ENCODE results near the gene TANK.

Gene TANK

DNA sequence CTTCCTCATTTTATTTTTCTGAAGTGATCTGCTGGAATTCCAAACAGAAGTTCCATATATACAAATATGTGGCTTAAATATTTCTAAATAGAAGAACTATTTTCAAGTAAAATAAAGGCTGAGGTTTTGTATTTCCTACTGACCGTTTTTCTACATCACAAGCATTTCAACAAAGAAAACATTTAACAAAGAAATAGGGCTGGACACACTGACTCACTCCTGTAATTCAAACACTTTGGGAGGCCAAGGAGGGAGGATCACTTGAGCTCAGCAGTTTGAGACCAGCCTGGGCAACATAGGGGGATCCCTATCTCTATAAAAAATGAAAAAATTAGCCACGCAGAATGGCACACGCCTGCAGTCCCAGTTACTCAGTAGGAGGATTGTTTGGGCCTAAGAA lies 44.6 kb downstream of the TANK start:
- no peak overlapping the region for H3K27ac ChIP-seq (ENCODE audit: low read depth, low read length)
- H3K79me2 ChIP-seq (ENCODE audit: control insufficient read depth, insufficient read depth, low read length, unreplicated experiment), result peaks cover 9% of the 10 kb centered on the region
- H3K36me3 ChIP-seq (ENCODE audit: insufficient read depth, low read length), result peaks cover 24% of the 10 kb centered on the region
- H3K27me3 ChIP-seq (ENCODE audit: insufficient read depth, low read length), result no peaks in the 10 kb centered on the region
- H3K4me1 ChIP-seq (ENCODE audit: control insufficient read depth, insufficient read depth, low read length, unreplicated experiment), result peaks cover 29% of the 10 kb centered on the region
- H2AFZ ChIP-seq (ENCODE audit: low read length, unreplicated experiment), result no peak overlapping the region
- no peak overlapping the region for H3K4me3 ChIP-seq (ENCODE audit: low read depth, low read length)

DNA sequence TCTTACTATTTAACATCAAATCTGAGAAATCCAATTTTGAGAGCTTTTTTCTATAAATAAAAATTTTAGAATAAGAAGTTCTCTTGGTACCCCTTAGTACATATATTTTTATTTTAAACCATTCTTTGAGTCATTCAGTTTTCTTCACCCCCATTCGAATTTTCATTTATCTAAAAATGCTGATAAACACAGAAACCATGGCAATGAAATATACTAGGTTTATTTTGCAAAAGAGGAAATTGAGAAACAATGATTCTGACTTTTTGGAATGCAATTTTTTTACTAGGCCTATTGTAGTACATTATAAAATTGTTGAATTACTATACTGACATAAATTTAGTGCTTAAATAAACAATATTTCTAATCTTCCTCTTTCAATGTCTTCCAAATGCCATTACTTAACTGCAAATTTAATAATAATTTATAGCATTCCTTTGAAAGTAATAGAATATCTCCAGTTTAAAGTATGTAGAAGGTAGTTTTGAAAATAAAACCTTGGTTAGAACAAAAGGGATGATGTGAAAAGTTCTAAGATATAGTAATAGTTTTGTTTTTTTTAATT lies 46.3 kb downstream of the TANK start:
- H3K79me2 ChIP-seq (ENCODE audit: control insufficient read depth, insufficient read depth, low read length, unreplicated experiment), result peaks cover 3% of the 10 kb centered on the region
- peaks cover 27% of the 10 kb centered on the region for H3K36me3 ChIP-seq (ENCODE audit: insufficient read depth, low read length)
- H3K27me3 ChIP-seq (ENCODE audit: insufficient read depth, low read length), result no peaks in the 10 kb centered on the region
- H3K4me1 ChIP-seq (ENCODE audit: control insufficient read depth, insufficient read depth, low read length, unreplicated experiment), result peaks cover 29% of the 10 kb centered on the region
- peak overlapping the region; percentile 82 for H3K27ac ChIP-seq (ENCODE audit: low read depth, low read length)
- H2AFZ ChIP-seq (ENCODE audit: low read length, unreplicated experiment), result no peak overlapping the region
- H3K4me3 ChIP-seq (ENCODE audit: low read depth, low read length), result no peak overlapping the region

DNA sequence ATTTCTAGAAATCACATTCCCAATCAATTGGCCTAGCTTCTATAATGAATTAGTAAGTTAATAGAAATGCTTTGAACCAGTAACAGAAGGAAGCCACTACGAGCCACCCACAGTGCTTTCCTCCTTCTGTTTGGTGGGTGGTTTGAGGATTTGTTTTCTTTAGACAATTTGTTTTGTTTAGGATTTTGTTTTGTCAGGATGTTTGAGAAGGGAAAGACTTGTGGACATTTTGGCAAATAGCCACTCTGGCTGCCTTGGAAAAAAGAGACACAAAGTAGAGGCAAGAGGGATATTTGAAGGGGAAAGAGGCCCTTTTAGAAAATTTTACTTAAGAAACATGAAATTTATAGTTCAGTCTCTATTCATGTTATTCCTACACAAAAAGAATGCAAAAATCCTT lies 47.7 kb downstream of the TANK start:
- Histone ChIP-seq H3K4me3 (ENCODE audit: low read depth, low read length) (no peak overlapping the region), H3K79me2 (ENCODE audit: control insufficient read depth, insufficient read depth, low read length, unreplicated experiment) (no peaks in the 10 kb centered on the region), H3K36me3 (ENCODE audit: insufficient read depth, low read length) (peaks cover 36% of the 10 kb centered on the region), H3K4me1 (ENCODE audit: control insufficient read depth, insufficient read depth, low read length, unreplicated experiment) (peaks cover 29% of the 10 kb centered on the region), H3K27ac (ENCODE audit: low read depth, low read length) (peak overlapping the region; percentile 82), H3K27me3 (ENCODE audit: insufficient read depth, low read length) (no peaks in the 10 kb centered on the region), H2AFZ (ENCODE audit: low read length, unreplicated experiment) (no peak overlapping the region)

DNA sequence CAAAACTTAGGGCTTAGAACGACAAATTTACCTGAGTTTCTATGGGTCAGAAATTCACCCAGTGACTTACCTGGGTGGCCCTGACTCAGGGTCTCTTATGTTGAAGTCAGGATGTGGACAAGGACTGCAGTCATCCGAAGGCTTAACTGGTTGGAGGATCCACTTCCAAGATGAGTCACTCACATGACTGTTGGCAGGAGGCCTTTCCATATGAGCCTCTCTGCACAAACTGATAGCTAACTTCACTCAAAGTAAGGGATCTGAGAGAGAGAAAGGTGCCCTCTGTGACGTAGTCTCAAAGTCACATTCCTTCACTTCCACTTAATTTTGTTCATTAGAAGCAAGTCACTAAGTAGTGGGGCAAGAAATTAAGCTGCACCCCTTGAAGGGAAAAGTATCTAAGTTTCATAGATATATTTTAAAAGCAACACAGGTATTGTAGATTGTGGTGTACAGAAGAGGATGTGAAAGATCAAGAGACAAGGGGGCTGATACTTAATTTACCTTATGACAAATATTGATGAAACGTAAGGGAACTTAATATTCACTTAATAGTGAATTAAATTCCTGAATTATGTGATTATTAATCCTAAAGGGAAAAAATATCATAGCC lies 48.4 kb downstream of the TANK start:
- Histone ChIP-seq H3K27me3 (ENCODE audit: insufficient read depth, low read length) (no peaks in the 10 kb centered on the region), H3K4me3 (ENCODE audit: low read depth, low read length) (no peak overlapping the region), H3K4me1 (ENCODE audit: control insufficient read depth, insufficient read depth, low read length, unreplicated experiment) (peaks cover 29% of the 10 kb centered on the region), H3K27ac (ENCODE audit: low read depth, low read length) (peak overlapping the region; percentile 82), H3K36me3 (ENCODE audit: insufficient read depth, low read length) (peaks cover 34% of the 10 kb centered on the region), H3K79me2 (ENCODE audit: control insufficient read depth, insufficient read depth, low read length, unreplicated experiment) (no peaks in the 10 kb centered on the region), H2AFZ (ENCODE audit: low read length, unreplicated experiment) (no peak overlapping the region)

DNA sequence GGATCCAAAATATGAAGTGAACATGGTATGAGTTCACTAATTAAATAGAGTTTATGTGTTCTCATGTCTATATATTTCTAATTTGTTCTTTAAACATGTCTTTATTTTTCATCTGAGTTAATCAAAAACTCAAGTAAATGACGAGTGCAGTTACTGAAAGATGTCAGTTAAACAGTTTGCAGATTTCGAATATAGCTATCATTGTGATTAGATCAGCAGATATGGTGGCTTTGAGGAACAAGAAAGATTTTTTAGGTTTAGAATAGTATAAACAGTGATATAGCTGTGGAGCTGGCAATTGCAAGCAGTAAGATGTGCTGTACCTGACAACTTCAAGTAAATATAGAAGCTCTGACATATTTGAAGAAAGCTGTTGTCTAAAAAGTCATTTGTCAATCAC lies 49.7 kb downstream of the TANK start:
- Histone ChIP-seq H3K79me2 (ENCODE audit: control insufficient read depth, insufficient read depth, low read length, unreplicated experiment) (no peaks in the 10 kb centered on the region), H2AFZ (ENCODE audit: low read length, unreplicated experiment) (no peak overlapping the region), H3K27ac (ENCODE audit: low read depth, low read length) (no peak overlapping the region), H3K27me3 (ENCODE audit: insufficient read depth, low read length) (no peaks in the 10 kb centered on the region), H3K36me3 (ENCODE audit: insufficient read depth, low read length) (peaks cover 31% of the 10 kb centered on the region), H3K4me1 (ENCODE audit: control insufficient read depth, insufficient read depth, low read length, unreplicated experiment) (peaks cover 29% of the 10 kb centered on the region), H3K4me3 (ENCODE audit: low read depth, low read length) (no peak overlapping the region)

DNA sequence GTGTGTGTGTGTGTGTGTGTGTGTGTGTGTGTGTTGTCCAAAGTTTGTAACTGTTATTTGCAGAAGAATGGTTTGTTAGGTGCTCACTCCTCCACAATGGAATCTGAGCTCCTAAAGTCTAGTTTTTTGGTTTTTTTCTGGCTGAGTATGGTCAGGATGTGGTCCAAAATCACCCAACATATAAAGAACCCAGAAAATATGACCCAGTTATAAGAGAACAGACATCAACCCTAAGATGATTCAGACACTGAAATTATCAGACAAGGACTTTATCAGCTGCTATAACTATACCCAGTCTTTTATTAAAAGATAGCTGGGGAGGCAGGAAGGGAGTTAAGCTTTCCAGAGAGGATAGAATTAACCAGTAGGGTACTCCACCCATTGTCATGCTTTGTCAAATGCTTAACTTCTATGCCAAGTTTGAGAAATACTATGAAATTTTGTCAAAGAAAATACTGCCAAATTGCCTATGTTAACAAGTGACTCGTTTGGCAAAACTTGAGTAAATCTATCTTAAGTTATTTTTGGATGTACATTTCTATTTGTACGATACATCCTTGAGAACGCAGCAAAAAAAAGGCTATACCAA lies 57.5 kb downstream of the TANK start:
- H3K4me3 ChIP-seq (ENCODE audit: low read depth, low read length), result no peak overlapping the region
- H3K27me3 ChIP-seq (ENCODE audit: insufficient read depth, low read length), result no peaks in the 10 kb centered on the region
- H3K36me3 ChIP-seq (ENCODE audit: insufficient read depth, low read length), result peaks cover 17% of the 10 kb centered on the region
- H3K4me1 ChIP-seq (ENCODE audit: control insufficient read depth, insufficient read depth, low read length, unreplicated experiment), result no peaks in the 10 kb centered on the region
- H2AFZ ChIP-seq (ENCODE audit: low read length, unreplicated experiment), result no peak overlapping the region
- H3K79me2 ChIP-seq (ENCODE audit: control insufficient read depth, insufficient read depth, low read length, unreplicated experiment), result no peaks in the 10 kb centered on the region
- H3K27ac ChIP-seq (ENCODE audit: low read depth, low read length), result no peak overlapping the region

DNA sequence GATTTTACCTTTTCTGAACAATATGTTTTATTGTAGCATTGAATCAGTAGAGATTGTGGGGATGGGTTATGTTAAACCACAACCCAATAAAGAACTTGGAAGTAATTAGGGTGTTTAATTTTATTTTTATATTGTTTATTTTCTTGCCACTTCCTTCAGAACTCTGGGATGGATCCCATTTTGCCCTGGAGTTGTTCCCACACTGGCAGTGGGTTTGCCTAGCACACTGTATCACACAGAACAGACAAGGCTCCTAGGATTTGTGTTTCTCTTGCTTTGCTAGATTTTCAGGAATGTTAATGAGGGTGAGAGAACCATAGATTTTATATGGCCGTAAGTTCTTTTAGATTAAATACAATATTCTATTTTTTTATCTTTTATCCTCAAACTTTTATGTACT lies 59.0 kb downstream of the TANK start:
- peaks cover 6% of the 10 kb centered on the region for H3K36me3 ChIP-seq (ENCODE audit: insufficient read depth, low read length)
- H3K27ac ChIP-seq (ENCODE audit: low read depth, low read length), result no peak overlapping the region
- H3K27me3 ChIP-seq (ENCODE audit: insufficient read depth, low read length), result no peaks in the 10 kb centered on the region
- no peaks in the 10 kb centered on the region for H3K4me1 ChIP-seq (ENCODE audit: control insufficient read depth, insufficient read depth, low read length, unreplicated experiment)
- H3K4me3 ChIP-seq (ENCODE audit: low read depth, low read length), result no peak overlapping the region
- H2AFZ ChIP-seq (ENCODE audit: low read length, unreplicated experiment), result no peak overlapping the region
- H3K79me2 ChIP-seq (ENCODE audit: control insufficient read depth, insufficient read depth, low read length, unreplicated experiment), result no peaks in the 10 kb centered on the region

DNA sequence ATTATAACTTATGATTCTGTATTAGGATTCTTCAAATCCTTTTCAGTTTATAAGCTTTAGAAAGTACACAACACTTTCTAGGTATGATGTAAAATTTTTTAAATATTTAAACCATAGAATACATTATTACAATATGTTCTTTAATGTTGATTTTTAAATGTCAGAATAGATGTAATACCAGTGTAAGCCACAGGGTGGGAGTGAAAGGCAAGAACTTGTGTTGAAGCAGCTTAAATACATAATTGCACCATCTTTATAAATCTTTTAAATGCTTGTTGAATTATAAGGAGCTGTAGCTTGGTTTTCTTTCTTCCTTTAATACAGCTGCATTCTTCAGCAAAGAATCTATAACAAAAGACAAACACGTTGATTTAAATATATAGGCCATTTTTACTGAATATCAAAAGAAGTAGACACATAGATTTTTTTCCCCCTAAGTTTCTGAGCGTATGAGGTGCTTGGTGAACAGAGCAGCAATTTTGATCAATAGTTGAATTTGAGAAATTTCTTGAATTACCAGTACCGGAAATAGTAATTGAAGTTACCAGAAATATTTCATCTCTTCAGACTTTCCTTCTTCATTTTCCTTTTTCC lies 63.0 kb downstream of the TANK start:
- no peak overlapping the region for H3K27ac ChIP-seq (ENCODE audit: low read depth, low read length)
- H3K4me1 ChIP-seq (ENCODE audit: control insufficient read depth, insufficient read depth, low read length, unreplicated experiment), result peaks cover 4% of the 10 kb centered on the region
- H2AFZ ChIP-seq (ENCODE audit: low read length, unreplicated experiment), result no peak overlapping the region
- H3K4me3 ChIP-seq (ENCODE audit: low read depth, low read length), result no peak overlapping the region
- no peaks in the 10 kb centered on the region for H3K79me2 ChIP-seq (ENCODE audit: control insufficient read depth, insufficient read depth, low read length, unreplicated experiment)
- H3K36me3 ChIP-seq (ENCODE audit: insufficient read depth, low read length), result peaks cover 30% of the 10 kb centered on the region
- no peaks in the 10 kb centered on the region for H3K27me3 ChIP-seq (ENCODE audit: insufficient read depth, low read length)

DNA sequence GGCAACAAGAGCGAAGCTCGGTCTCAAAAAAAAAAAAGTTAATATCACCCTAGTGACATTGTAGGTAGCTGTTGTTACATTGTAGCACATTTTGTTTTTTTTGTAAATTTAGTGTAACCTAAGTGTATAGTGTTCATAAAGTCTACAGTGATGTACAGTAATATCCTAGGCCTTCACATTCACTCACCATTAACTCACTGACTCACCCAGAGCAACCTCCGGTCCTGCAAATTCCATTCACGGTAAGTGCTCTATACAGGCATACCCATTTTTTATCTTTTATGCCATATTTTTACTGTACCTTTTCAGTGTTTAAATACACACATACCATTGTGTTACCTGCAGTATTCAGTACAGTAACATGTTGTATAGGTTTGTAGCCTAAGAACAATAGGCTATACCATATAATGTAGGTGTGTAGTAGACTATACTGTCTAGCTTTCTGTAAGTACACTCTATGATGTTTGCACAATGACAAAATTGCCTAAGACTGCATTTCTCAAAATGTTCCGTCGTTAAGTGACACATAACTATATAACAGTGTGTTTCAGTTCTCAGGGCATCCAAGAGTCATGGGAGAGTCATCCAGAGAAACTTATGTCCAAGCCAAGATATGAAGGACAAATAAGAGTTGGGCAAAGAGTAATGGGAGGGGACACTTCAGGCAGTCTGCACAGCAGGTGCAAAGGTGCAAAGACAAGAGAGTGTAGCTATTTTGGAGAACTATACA lies 68.4 kb downstream of the TANK start:
- peak overlapping the region; percentile 48 for H3K27ac ChIP-seq (ENCODE audit: low read depth, low read length)
- peaks cover 4% of the 10 kb centered on the region for H3K4me1 ChIP-seq (ENCODE audit: control insufficient read depth, insufficient read depth, low read length, unreplicated experiment)
- H3K79me2 ChIP-seq (ENCODE audit: control insufficient read depth, insufficient read depth, low read length, unreplicated experiment), result no peaks in the 10 kb centered on the region
- H3K4me3 ChIP-seq (ENCODE audit: low read depth, low read length), result no peak overlapping the region
- H2AFZ ChIP-seq (ENCODE audit: low read length, unreplicated experiment), result no peak overlapping the region
- peaks cover 32% of the 10 kb centered on the region for H3K36me3 ChIP-seq (ENCODE audit: insufficient read depth, low read length)
- H3K27me3 ChIP-seq (ENCODE audit: insufficient read depth, low read length), result no peaks in the 10 kb centered on the region

DNA sequence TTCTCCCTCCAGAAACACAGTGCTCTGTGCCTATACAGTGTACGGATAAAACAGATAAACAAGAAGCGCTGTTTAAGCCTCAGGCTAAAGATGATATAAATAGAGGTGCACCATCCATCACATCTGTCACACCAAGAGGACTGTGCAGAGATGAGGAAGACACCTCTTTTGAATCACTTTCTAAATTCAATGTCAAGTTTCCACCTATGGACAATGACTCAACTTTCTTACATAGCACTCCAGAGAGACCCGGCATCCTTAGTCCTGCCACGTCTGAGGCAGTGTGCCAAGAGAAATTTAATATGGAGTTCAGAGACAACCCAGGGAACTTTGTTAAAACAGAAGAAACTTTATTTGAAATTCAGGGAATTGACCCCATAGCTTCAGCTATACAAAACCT lies 70.7 kb downstream of the TANK start:
- Histone ChIP-seq H3K4me1 (ENCODE audit: control insufficient read depth, insufficient read depth, low read length, unreplicated experiment) (peaks cover 9% of the 10 kb centered on the region), H3K36me3 (ENCODE audit: insufficient read depth, low read length) (peaks cover 24% of the 10 kb centered on the region), H3K27me3 (ENCODE audit: insufficient read depth, low read length) (no peaks in the 10 kb centered on the region), H3K27ac (ENCODE audit: low read depth, low read length) (no peak overlapping the region), H3K4me3 (ENCODE audit: low read depth, low read length) (no peak overlapping the region), H3K79me2 (ENCODE audit: control insufficient read depth, insufficient read depth, low read length, unreplicated experiment) (no peaks in the 10 kb centered on the region), H2AFZ (ENCODE audit: low read length, unreplicated experiment) (no peak overlapping the region)

Measured in ACC112 (cell line).